Nasal cavity respiratory epithelium epithelial cell of viscerocranial mucosa (primary cell): ENCODE measurements around the gene MYO5A. TPM values are rescaled to one million over a fixed set of nuclear protein-coding genes. Genes with fewer than 3 reads are reported as not detected.

Experiments
- total RNA-seq: library from RNA; depleted of rRNA; stranded (reverse); fragments of >200 nt; gene quantifications from 2 replicates; pipeline ENCODE4 v1.2.3, GENCODE V29; 2014

Gene MYO5A
- 56.9 and 60.5 TPM in 2 replicates for total RNA-seq

DNA sequence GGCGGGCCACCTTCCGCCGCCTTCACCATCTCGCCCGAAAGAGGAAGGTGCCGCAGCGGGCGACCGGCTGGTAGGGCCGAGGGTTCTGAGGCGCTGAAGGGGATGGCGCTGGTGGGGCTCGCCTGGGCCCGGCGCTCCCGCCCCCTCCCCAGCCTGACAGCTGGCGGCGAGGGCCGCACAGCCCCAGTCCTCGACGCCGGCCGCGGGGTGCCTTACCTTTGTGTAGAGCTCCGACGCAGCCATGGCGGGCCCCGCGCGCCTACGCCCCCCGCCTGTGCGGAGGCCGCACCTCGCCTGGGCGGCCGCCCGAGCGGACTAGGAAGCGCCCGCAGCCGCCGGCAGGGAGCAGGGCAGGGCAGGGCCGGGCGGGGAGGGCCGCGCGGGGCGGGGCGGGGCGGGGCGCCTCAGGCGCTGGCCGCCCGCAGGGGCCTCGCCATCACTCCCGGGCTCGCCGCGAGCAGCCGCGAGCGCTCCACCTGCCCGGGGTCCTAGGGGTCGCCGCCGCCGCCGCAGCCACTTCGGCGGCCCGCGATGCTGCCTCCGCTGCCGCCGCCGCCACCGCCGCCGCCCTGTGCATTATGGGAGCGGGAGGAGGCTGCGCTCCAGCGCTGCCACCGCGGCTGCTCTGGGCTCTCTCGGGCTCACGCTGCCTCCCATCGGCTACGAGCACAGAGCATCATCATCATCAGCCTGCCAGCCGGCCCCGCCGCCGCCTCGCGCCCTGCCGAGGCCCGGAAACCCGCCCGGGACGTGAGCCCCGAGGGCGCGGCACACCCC lies at the start of gene MYO5A:
TSS of gene MYO5A (minus strand) at position 317 of the 777 bp plus-strand sequence. CDS start at position 243, 74 bp downstream.

DNA sequence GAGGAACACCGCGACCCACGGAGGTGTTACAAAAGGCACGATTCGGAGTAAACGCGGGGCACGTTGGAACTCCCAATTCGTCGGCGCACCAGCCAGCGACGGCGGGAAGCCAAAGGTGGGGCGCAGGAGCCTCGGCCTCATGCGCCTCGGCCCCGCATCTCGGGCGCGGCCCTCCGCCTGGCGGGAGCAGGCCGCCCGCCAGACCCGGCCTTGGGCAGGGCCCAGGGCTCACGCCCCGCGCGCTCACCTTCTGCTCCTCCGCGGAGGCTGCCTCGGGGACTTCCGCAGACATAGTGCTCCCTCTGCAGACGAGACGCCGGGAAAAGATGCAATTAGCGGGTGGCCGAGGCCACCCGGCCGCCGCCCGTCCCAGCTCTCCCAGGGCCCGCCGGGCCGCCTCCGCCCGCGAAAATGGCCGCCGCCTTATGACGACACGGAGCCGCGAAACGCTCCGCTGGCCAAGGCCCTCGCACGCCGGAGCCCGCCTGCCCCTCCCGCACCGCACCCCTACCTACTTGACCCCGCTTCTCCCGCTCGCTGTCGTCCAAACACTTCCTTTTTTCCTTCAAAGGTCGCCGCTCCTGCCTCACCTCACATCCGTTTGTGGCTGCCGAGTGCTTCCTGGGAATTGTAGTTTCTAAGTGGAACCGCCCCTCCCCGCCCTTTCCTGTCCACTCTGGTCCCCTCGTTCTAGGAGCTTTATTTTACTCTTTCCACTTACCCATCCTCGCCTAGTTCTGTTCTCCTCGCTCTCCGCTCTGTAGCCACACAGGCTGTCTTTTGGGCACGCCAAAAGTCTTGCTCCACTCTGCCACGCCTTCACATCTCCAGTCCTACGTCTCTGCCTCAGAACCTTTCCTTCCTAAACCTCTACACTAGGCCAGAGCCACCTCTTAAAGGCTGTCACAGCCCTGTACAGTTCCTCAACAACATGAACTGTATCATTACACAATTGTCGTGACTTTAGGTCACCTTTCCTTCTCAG lies 40.2 kb upstream of the MYO5A start, which contains the start of gene ARPP19:
TSS of gene ARPP19 (minus strand) at position 430 of the 985 bp plus-strand sequence. CDS start at position 292, 138 bp downstream.

DNA sequence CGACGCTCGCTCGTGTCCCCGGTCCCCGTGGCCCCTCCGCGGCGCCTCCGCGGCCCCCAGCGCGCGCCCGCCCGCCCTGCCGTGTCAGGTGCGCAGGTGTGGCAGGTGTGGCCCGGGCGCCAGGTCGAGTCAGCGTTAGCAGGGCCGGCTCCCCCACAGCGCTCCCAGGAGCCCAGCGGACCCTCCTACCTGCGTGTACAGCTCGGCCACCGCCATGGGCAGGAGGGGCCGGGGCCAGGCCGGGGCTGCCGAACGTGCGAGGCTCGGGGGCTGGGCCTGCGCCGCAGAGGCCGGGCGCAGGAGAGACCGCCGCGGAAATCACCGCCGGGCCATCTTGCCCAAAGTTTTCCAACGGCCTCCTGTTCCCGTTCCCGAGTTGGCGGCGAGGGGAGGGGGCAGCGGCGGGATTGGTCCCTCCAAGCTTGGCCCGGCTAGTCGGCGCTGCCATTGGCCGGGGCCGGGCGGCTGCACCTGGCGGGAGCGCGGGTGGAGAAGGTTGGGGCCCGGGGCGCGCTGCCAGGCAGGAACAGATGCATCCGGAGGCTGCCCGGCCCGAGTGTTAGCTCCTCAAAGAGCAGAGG lies 233.2 kb downstream of the MYO5A start, which contains the start of gene MYO5C:
TSS of gene MYO5C (minus strand) at position 384 of the 581 bp plus-strand sequence. CDS start at position 216, 168 bp downstream.

Other genes starting within 250 kb of the MYO5A start
- 10.6 and 14.3 TPM in 2 replicates for gene MYO5C, start 233.1 kb downstream of the MYO5A start, total RNA-seq
- gene ARPP19, start 40.1 kb upstream of the MYO5A start, total RNA-seq: 154 and 161 TPM in 2 replicates
- gene ATOSA, start 150.5 kb upstream of the MYO5A start, total RNA-seq: 16.7 and 38.7 TPM in 2 replicates